K562 (cell line): ENCODE results near the gene TEX14. TPM values are rescaled to one million over a fixed set of nuclear protein-coding genes. Genes with fewer than 3 reads are reported as not detected.

Experiments used
- CBX5 ChIP-seq: IDR thresholded peaks from 2 replicates; pipeline ENCODE4 v1.6.1; 2014; ENCODE audit warnings: low read depth, borderline replicate concordance
- CTCF ChIP-seq, 3 experiments: IDR thresholded peaks in 2 of 3; conservative IDR thresholded peaks in 1 of 3; 2 replicates each; pipeline ENCODE4 v1.5.1; 2011 to 2012; ENCODE audit warnings: low read length in 3 of 3, mild to moderate bottlenecking in 3 of 3, control low read depth in 2 of 3, improper control_type of control experiment in 1 of 3, inconsistent platforms in 1 of 3, low read depth in 1 of 3, mixed read lengths in 1 of 3, moderate library complexity in 1 of 3; ENCODE audit not compliant: insufficient read depth in 2 of 3
- EP300 ChIP-seq: IDR thresholded peaks from 2 replicates; pipeline ENCODE4 v1.6.1; 2012; ENCODE audit warnings: low read length, improper control_type of control experiment
- ESRRB ChIP-seq: fragments of 250-450 bp; sonication (Bioruptor Pico); IDR thresholded peaks from 2 replicates; pipeline ENCODE4 v1.5.0; 2020; ENCODE audit warnings: mild to moderate bottlenecking, moderate library complexity, borderline replicate concordance
- MITF ChIP-seq: IDR thresholded peaks from 2 replicates; pipeline ENCODE4 v1.6.1; 2014; ENCODE audit warnings: antibody characterized with exemption
- MNT ChIP-seq, 2 experiments: fragments of 450-650 bp; conservative IDR thresholded peaks; 2 replicates each; pipeline ENCODE4 v1.6.1; 2017; ENCODE audit warnings: mild to moderate bottlenecking in 2 of 2, moderate library complexity in 2 of 2
- RBFOX2 ChIP-seq: fragments of 200-400 bp; formaldehyde crosslinking; IDR thresholded peaks from 2 replicates; pipeline ENCODE4 v1.6.1; 2017; ENCODE audit warnings: low read depth, mild to moderate bottlenecking, low read length, moderate library complexity
- RHOXF2B ChIP-seq: fragments of 250-450 bp; sonication (Bioruptor Pico); conservative IDR thresholded peaks from 2 replicates; pipeline ENCODE4 v1.5.1; 2021
- SIN3A ChIP-seq, 2 experiments: fragments of 150-350 bp in 1 of 2; IDR thresholded peaks; 2 replicates each; pipeline ENCODE4 v1.6.1; 2011 to 2016; ENCODE audit warnings: borderline replicate concordance in 2 of 2, low read depth in 2 of 2, low read length in 2 of 2, mild to moderate bottlenecking in 2 of 2, moderate library complexity in 2 of 2; ENCODE audit not compliant: control insufficient read depth in 1 of 2
- ZC3H11A ChIP-seq: IDR thresholded peaks from 2 replicates; pipeline ENCODE4 v1.6.1; 2012; ENCODE audit warnings: low read depth, low read length, improper control_type of control experiment
- ZNF124 ChIP-seq: sonication (generic); formaldehyde crosslinking; IDR thresholded peaks from 2 replicates; pipeline ENCODE4 v1.8.1; 2022; ENCODE audit warnings: missing genetic modification reagents
- ZNF347 ChIP-seq: fragments of 450-650 bp; formaldehyde crosslinking; IDR thresholded peaks from 2 replicates; pipeline ENCODE4 v1.4.0; 2020; ENCODE audit warnings: low read depth, mild to moderate bottlenecking, moderate library complexity
- ZNF407 ChIP-seq: fragments of 450-650 bp; IDR thresholded peaks from 2 replicates; pipeline ENCODE4 v1.6.1; 2016; ENCODE audit warnings: low read depth
- polyA plus RNA-seq, 8 experiments: library from polyadenylated mRNA; depleted of rRNA in 4 of 8; stranded (reverse) in 5 of 8; unstranded in 3 of 8; fragments of >200 nt; fragmentation: Nextera tagmentation in 2 of 8; fragmentation: Illumina TruSeq in 1 of 8; extraction: Ambion mirVana in 2 of 8; extraction: Trizol in 1 of 8; gene quantifications; 2 replicates each; pipeline versions ENCODE4 v1.2.1 to v1.2.3, GENCODE V29; 2011 to 2014; ENCODE audit warnings: inconsistent platforms in 1 of 8, missing spikeins in 1 of 8
- total RNA-seq, 7 experiments: library from RNA; depleted of rRNA in 6 of 7; stranded (reverse); fragments of >200 nt in 6 of 7; fragmentation: Illumina TruSeq in 2 of 7; extraction: Trizol in 2 of 7; gene quantifications; 2 replicates each; pipeline versions ENCODE4 v1.2.1 to v1.2.3, GENCODE V29; 2011 to 2021; ENCODE audit warnings: low replicate concordance in 1 of 7

TEX14 gene
- total and polyA plus RNA-seq, 9 of the 15 experiments (the other 6 are each of a cell fraction or from before 2014, with no cell fraction given) = 0.05 to 0.12 (median 0.09) TPM; not detected in 1

- TF ChIP-seq ZNF407 (peak; percentile 40; the same call in 1 of the 2 replicates), CBX5 (0 out of 2 replicates have a peak, but pooled peaks have one; percentile 18), MNT (conservative IDR thresholded peaks at IDR 0.05) (peak; percentile 69 to 80), ZNF347 (peak; percentile 96), RBFOX2 (peak; percentile 90), CTCF (IDR thresholded peaks at IDR 0.05 in 2 of 3, conservative IDR thresholded peaks at IDR 0.05 in 1 of 3; ENCODE audit: insufficient read depth in 2 of 3, low read depth in 1 of 3, low read length in 3 of 3) (peak; percentile 15 to 31 (median 21); a peak in 1 of 6 replicates), ESRRB (CRISPR knock-in tag) (peak; percentile 93), SIN3A (IDR thresholded peaks at IDR 0.05; ENCODE audit: borderline replicate concordance in 2 of 2, control insufficient read depth in 1 of 2, low read depth in 2 of 2, low read length in 2 of 2) (peak; percentile 97 to 99), RHOXF2B (peak; percentile 99), EP300 (peak; percentile 78), ZNF124 (no peak), ZC3H11A (peak; percentile 83; the same call in 1 of the 2 replicates), MITF (peak; percentile 41; the same call in 1 of the 2 replicates)
These were observed 60.1 kb downstream of the TEX14 start (continued) for GRCh38 chr17:58631523-58632323.
